Sigmoid colon (tissue), 7 donors: ENCODE measurements around the gene DOCK1. TPM values are rescaled to one million over a fixed set of nuclear protein-coding genes. Genes with fewer than 3 reads are reported as not detected.

Source experiments
- DNase-seq: peaks from one replicate; pipeline ENCODE4 v3.0.0-alpha.2; 2019
- H3K27ac ChIP-seq, 4 donors: fragments of 200-600 bp; sonication (generic); one replicate each; pipeline ENCODE4 v1.5.1; 2016 to 2019; ENCODE audit warnings: mild to moderate bottlenecking in 1 of 4
- H3K27me3 ChIP-seq, 3 donors: fragments of 200-600 bp; sonication (generic); one replicate each; pipeline ENCODE4 v1.5.1; 2019; ENCODE audit warnings: mild to moderate bottlenecking in 1 of 3
- H3K36me3 ChIP-seq, 4 donors: fragments of 200-600 bp; sonication (generic); one replicate each; pipeline ENCODE4 v1.5.1; 2016 to 2019
- H3K4me1 ChIP-seq, 4 donors: fragments of 200-600 bp; sonication (generic); one replicate each; pipeline ENCODE4 v1.5.1; 2017 to 2019
- H3K4me3 ChIP-seq, 4 donors: fragments of 200-600 bp; sonication (generic); one replicate each; pipeline ENCODE4 v1.5.1; 2017 to 2019; ENCODE audit warnings: mild to moderate bottlenecking in 2 of 4, moderate library complexity in 1 of 4
- H3K9me3 ChIP-seq, 4 donors: fragments of 200-600 bp in 3 of 4; sonication (generic) in 3 of 4; one replicate each; pipeline versions ENCODE4 v1.5.1 to v1.6.1; 2013 to 2019
- EP300 ChIP-seq, 4 donors: sonication (generic); formaldehyde crosslinking; IDR thresholded peaks; one replicate each; pipeline ENCODE4 v1.6.1; 2017; ENCODE audit warnings: antibody characterized with exemption in 4 of 4
- POLR2A ChIP-seq, 2 donors: fragments of 450-650 bp; IDR thresholded peaks; one replicate each; pipeline ENCODE4 v1.6.1; 2016; ENCODE audit warnings: antibody characterized with exemption in 2 of 2, mild to moderate bottlenecking in 2 of 2, moderate library complexity in 2 of 2
- POLR2AphosphoS5 ChIP-seq, 4 donors: sonication (generic); formaldehyde crosslinking; IDR thresholded peaks; one replicate each; pipeline ENCODE4 v1.6.1; 2017; ENCODE audit warnings: antibody characterized with exemption in 4 of 4
- WGBS, 2 donors: extraction: QIAGEN DNeasy Blood & Tissue Kit; methylation state at CpG; one replicate each; pipeline ENCODE4 v1.1.7; 2013; 5-methylcytosine and 5-hydroxymethylcytosine counted together
- intact Hi-C: fragments of 100-400 bp; cut with DNase I; formaldehyde crosslinking; loops from one replicate; pipeline ENCODE4 v1.15.1; 2023
- polyA plus RNA-seq, 3 donors: library from polyadenylated mRNA; stranded (reverse); fragments of 200-250 nt; gene quantifications; one replicate each; pipeline ENCODE4 v1.2.3, GENCODE V29; 2013
- total RNA-seq, 4 donors: library from RNA; depleted of rRNA; stranded (reverse); fragments of >200 nt; gene quantifications; one replicate each; pipeline ENCODE4 v1.1.0, GENCODE V29; 2016
- TF ChIP-seq, protein P1 (sequence below), 4 experiments: fragments of 450-650 bp in 3 of 4; fragments of 200-600 bp in 1 of 4; IDR thresholded peaks; one replicate each; pipeline ENCODE4 v1.5.1; 2016 to 2019; ENCODE audit warnings: antibody characterized with exemption in 4 of 4, mild to moderate bottlenecking in 3 of 4, moderate library complexity in 2 of 4
- donor health status: healthy with polysubstance abuse.
- donor health status: Bipolar disorder and iron deficiency.
- donor health status: healthy.

Gene DOCK1
- total and polyA plus RNA-seq, 7 donors = 15.0 to 53.7 (median 40.2) TPM

GRCh38 chr10:127052001-127052400 lies 146.8 kb downstream of the DOCK1 start:
- no peaks in the 10 kb centered on the region for H3K27me3 ChIP-seq
- no peak for DNase-seq
- intact Hi-C loops = no loop called here
- no peak overlapping the region for H3K4me3 ChIP-seq
- H3K36me3 ChIP-seq = peaks cover 0 to 45% (median 11%) of the 10 kb centered on the region in 4 donors
- no peaks in the 10 kb centered on the region for H3K9me3 ChIP-seq
- WGBS, 2 donors = 85 to 93% methylated on average over 9 of the region's 9 CpGs
- no peak for TF ChIP-seq POLR2A (IDR thresholded peaks at IDR 0.05)
- no peak for TF ChIP-seq EP300 (IDR thresholded peaks at IDR 0.05)
- no peak for TF ChIP-seq POLR2AphosphoS5 (IDR thresholded peaks at IDR 0.05)
- TF ChIP-seq, protein P1, sequence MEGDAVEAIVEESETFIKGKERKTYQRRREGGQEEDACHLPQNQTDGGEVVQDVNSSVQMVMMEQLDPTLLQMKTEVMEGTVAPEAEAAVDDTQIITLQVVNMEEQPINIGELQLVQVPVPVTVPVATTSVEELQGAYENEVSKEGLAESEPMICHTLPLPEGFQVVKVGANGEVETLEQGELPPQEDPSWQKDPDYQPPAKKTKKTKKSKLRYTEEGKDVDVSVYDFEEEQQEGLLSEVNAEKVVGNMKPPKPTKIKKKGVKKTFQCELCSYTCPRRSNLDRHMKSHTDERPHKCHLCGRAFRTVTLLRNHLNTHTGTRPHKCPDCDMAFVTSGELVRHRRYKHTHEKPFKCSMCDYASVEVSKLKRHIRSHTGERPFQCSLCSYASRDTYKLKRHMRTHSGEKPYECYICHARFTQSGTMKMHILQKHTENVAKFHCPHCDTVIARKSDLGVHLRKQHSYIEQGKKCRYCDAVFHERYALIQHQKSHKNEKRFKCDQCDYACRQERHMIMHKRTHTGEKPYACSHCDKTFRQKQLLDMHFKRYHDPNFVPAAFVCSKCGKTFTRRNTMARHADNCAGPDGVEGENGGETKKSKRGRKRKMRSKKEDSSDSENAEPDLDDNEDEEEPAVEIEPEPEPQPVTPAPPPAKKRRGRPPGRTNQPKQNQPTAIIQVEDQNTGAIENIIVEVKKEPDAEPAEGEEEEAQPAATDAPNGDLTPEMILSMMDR (IDR thresholded peaks at IDR 0.05) = no peak
- no peaks in the 10 kb centered on the region for H3K4me1 ChIP-seq
- H3K27ac ChIP-seq = no peak overlapping the region

- TF ChIP-seq POLR2AphosphoS5 (IDR thresholded peaks at IDR 0.05) = no peak
- no peak for TF ChIP-seq EP300 (IDR thresholded peaks at IDR 0.05)
- TF ChIP-seq, protein P1 (IDR thresholded peaks at IDR 0.05) = no peak
- no peak for TF ChIP-seq POLR2A (IDR thresholded peaks at IDR 0.05)
- Histone ChIP-seq H3K9me3 (peaks cover 0 to 11% (median 0%) of the 10 kb centered on the region in 4 donors), H3K4me1 (no peaks in the 10 kb centered on the region), H3K4me3 (no peak overlapping the region), H3K27ac (no peak overlapping the region), H3K27me3 (no peaks in the 10 kb centered on the region), H3K36me3 (peaks cover 0 to 67% (median 11%) of the 10 kb centered on the region in 4 donors)
- no peak for DNase-seq
- intact Hi-C loops = no loop called here
These were observed 150.0 kb downstream of the DOCK1 start for GRCh38 chr10:127055263-127055662.

DNA sequence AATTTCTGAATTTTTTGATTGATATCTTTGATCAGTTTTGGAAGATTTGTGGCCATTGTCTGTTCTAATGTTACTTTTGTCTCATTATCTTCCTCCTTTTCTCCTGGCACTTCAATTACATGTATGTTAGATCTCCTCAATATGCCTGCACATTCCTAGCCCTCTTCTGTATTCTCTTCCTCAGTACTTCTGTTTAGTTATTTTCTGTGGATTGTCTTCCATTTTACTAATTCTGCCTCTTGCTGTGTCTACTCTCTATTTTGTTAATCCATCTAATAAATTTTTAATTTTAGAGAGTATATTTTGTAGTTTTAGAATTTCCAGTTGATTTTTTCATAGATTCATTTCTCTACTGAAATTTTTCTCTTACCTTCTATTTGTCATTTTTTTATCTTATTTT lies 154.1 kb downstream of the DOCK1 start:
- H3K9me3 ChIP-seq = peaks cover 0 to 11% (median 0%) of the 10 kb centered on the region in 4 donors
- intact Hi-C loops = no loop called here
- no peak overlapping the region for H3K4me3 ChIP-seq
- H3K4me1 ChIP-seq = no peaks in the 10 kb centered on the region
- H3K36me3 ChIP-seq = peaks cover 0 to 88% (median 2%) of the 10 kb centered on the region in 4 donors
- no peak for DNase-seq
- H3K27me3 ChIP-seq = no peaks in the 10 kb centered on the region
- no peak for TF ChIP-seq POLR2A (IDR thresholded peaks at IDR 0.05)
- TF ChIP-seq, protein P1 (IDR thresholded peaks at IDR 0.05) = no peak
- no peak for TF ChIP-seq POLR2AphosphoS5 (IDR thresholded peaks at IDR 0.05)
- no peak for TF ChIP-seq EP300 (IDR thresholded peaks at IDR 0.05)
- H3K27ac ChIP-seq = no peak overlapping the region

GRCh38 chr10:127063762-127064161 lies 158.5 kb downstream of the DOCK1 start:
- Histone ChIP-seq H3K36me3 (peaks cover 0 to 89% (median 10%) of the 10 kb centered on the region in 4 donors), H3K4me1 (no peaks in the 10 kb centered on the region), H3K27ac (no peak overlapping the region), H3K9me3 (peaks cover 0 to 5% (median 0%) of the 10 kb centered on the region in 4 donors), H3K4me3 (no peak overlapping the region), H3K27me3 (no peaks in the 10 kb centered on the region)
- no peak for DNase-seq
- intact Hi-C loops = no loop called here
- 95 to 96% methylated on average over 9 of the region's 9 CpGs for WGBS, 2 donors
- TF ChIP-seq, protein P1 (IDR thresholded peaks at IDR 0.05) = no peak
- TF ChIP-seq POLR2A (IDR thresholded peaks at IDR 0.05) (no peak), POLR2AphosphoS5 (IDR thresholded peaks at IDR 0.05) (no peak), EP300 (IDR thresholded peaks at IDR 0.05) (no peak)

DNA sequence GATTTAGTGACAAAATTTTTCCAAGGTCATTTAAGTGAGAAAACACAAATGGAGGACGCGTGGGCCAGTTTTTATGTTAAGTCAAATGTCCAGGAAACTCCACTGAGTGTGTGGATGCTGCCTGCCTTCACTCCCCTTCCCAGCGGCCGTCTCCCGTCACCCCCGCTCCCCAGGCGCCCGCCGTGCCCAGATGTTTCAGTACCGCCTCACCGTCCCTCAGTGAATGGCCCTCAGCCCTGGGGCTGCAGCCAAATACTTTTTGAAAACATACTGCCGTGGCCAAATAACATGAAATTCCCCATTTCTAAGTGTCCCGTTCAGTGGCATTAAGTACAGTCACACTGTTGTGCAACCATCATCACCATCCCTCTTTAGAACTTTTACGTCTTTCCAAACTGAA lies 159.2 kb downstream of the DOCK1 start:
- H3K4me1 ChIP-seq = no peaks in the 10 kb centered on the region
- H3K36me3 ChIP-seq = peaks cover 0 to 93% (median 10%) of the 10 kb centered on the region in 4 donors
- no peaks in the 10 kb centered on the region for H3K9me3 ChIP-seq
- intact Hi-C loops = no loop called here
- 88 to 98% methylated on average over 14 of the region's 14 CpGs for WGBS, 2 donors
- H3K27ac ChIP-seq = no peak overlapping the region
- DNase-seq = no peak
- no peaks in the 10 kb centered on the region for H3K27me3 ChIP-seq
- H3K4me3 ChIP-seq = no peak overlapping the region
- no peak for TF ChIP-seq POLR2AphosphoS5 (IDR thresholded peaks at IDR 0.05)
- no peak for TF ChIP-seq EP300 (IDR thresholded peaks at IDR 0.05)
- TF ChIP-seq POLR2A (IDR thresholded peaks at IDR 0.05) = no peak
- TF ChIP-seq, protein P1 (IDR thresholded peaks at IDR 0.05) = no peak
